Upper lobe of left lung (tissue), 6 donors: Measurements from ENCODE around the gene PKN2. TPM values are rescaled to one million over a fixed set of nuclear protein-coding genes. Genes with fewer than 3 reads are reported as not detected.
A peak's percentile ranks its signal among the peaks of the same experiment; 100 is the strongest.

Experiments
- ATAC-seq, 2 donors: fragments of 200-7000 bp; cut with Tn5 transposase; one replicate each; pipeline ENCODE4 v1.9.1; 2022; ENCODE audit warnings: mild to moderate bottlenecking in 2 of 2, moderate library complexity in 2 of 2; ENCODE audit not compliant: low FRiP score in 2 of 2
- DNase-seq, 2 donors: peaks; one replicate each; pipeline ENCODE4 v3.0.0-alpha.2; 2019 to 2020
- H3K27ac ChIP-seq, 4 donors: fragments of 200-600 bp; sonication (generic); one replicate each; pipeline ENCODE4 v1.5.1; 2016 to 2019
- H3K27me3 ChIP-seq, 4 donors: fragments of 200-600 bp; sonication (generic); one replicate each; pipeline ENCODE4 v1.5.1; 2017 to 2019
- H3K36me3 ChIP-seq, 4 donors: fragments of 200-600 bp; sonication (generic); one replicate each; pipeline ENCODE4 v1.5.1; 2016 to 2019
- H3K4me1 ChIP-seq, 4 donors: fragments of 200-600 bp; sonication (generic); one replicate each; pipeline ENCODE4 v1.5.1; 2018 to 2019
- H3K4me3 ChIP-seq, 4 donors: fragments of 200-600 bp; sonication (generic); one replicate each; pipeline ENCODE4 v1.5.1; 2017 to 2019; ENCODE audit warnings: mild to moderate bottlenecking in 2 of 4, moderate library complexity in 1 of 4
- H3K9me3 ChIP-seq, 4 donors: fragments of 200-600 bp; sonication (generic); one replicate each; pipeline ENCODE4 v1.5.1; 2018 to 2019
- CTCF ChIP-seq, 6 experiments: fragments of 450-650 bp in 4 of 6; fragments of 200-600 bp in 2 of 6; sonication (generic) in 2 of 6; IDR thresholded peaks; one replicate each; pipeline ENCODE4 v1.5.1; 2016 to 2019; ENCODE audit warnings: antibody characterized with exemption in 6 of 6
- EP300 ChIP-seq, 4 donors: sonication (generic); formaldehyde crosslinking; IDR thresholded peaks; one replicate each; pipeline ENCODE4 v1.5.1; 2017; ENCODE audit warnings: antibody characterized with exemption in 4 of 4, control low read depth in 2 of 4
- POLR2A ChIP-seq, 4 donors: fragments of 450-650 bp; IDR thresholded peaks; one replicate each; pipeline ENCODE4 v1.5.1; 2016 to 2017; ENCODE audit warnings: antibody characterized with exemption in 4 of 4, mild to moderate bottlenecking in 2 of 4
- POLR2AphosphoS5 ChIP-seq, 2 donors: sonication (generic); formaldehyde crosslinking; IDR thresholded peaks; one replicate each; pipeline ENCODE4 v1.5.1; 2017; ENCODE audit warnings: antibody characterized with exemption in 2 of 2
- WGBS, 2 donors: methylation state at CpG; one replicate each; pipeline ENCODE4 v1.1.5; 2017 to 2018; 5-methylcytosine and 5-hydroxymethylcytosine counted together
- total RNA-seq, 6 donors: library from RNA; depleted of rRNA in 4 of 6; stranded (reverse); fragments of >200 nt in 4 of 6; gene quantifications; one replicate each; pipeline versions ENCODE4 v1.1.0 to v1.2.1, GENCODE V29; 2016 to 2021
- donor health status: DM: no; HTN: no; CAD: no; lungs with moderate emphysema.
- donor health status: DM: no; HTN: yes; CAD: no; lungs with severe emphysema.

PKN2 gene
- total RNA-seq, 6 donors from 2014 or later, result 33.0 to 108 (median 37.6) TPM

DNA sequence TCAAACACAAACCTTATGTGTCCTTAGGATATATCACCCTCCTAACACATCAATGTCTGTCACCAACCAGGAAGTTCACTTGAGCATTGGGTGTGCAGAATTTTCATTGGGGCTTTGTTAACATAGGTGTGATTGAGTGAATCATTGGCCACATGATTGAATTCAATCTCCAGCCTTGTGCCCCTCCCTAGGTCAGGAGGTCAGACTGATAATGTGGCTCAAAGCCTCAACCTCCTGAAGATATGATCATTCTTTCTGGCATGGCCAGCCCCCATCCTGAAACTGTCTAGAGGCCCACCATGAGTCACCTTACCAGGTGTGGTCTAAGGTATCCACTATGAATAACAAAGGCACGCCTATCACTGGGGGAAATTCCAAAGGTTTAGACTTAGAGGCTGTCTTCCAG lies 90.1 kb downstream of the PKN2 start:
- no peak for TF ChIP-seq EP300 (IDR thresholded peaks at IDR 0.05)
- no peaks in the 10 kb centered on the region for H3K9me3 ChIP-seq
- H3K4me3 ChIP-seq, result no peak overlapping the region
- DNase-seq, result no peak
- H3K4me1 ChIP-seq, result no peaks in the 10 kb centered on the region
- H3K36me3 ChIP-seq, result peaks cover 5 to 77% (median 20%) of the 10 kb centered on the region in 4 donors
- no peak for ATAC-seq
- WGBS, 2 donors, result 79 to 100% methylated on average over 1 of the region's 1 CpG
- no peaks in the 10 kb centered on the region for H3K27me3 ChIP-seq
- no peak overlapping the region for H3K27ac ChIP-seq

DNA sequence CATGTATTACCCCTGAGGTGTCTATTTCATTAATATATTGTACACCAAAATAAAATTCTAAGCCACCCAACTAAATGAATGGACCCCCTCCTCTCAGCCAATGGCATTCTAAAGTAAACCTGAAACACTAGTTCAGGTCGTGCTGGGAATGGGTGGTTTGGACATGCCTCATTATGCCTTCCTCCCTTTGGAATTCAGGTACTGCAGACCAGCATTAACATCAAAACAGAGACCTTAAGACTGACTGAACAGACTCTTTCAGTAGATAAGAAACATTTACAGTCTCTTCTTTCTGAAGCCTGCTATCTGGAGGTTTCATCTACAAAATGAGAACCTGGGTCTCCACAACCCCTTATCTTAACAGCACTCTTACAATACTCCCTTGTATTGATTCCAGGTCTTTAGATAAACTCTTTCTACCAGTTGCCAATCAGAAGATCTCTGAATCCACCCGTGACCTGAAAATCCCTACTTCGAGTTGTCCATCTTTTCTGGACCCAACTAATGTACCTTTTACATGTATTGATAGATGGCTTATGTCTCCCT lies 93.6 kb downstream of the PKN2 start:
- no peaks in the 10 kb centered on the region for H3K4me1 ChIP-seq
- 86 to 94% methylated on average over 3 of the region's 3 CpGs for WGBS, 2 donors
- no peak for ATAC-seq
- TF ChIP-seq POLR2A (IDR thresholded peaks at IDR 0.05) (no peak), CTCF (IDR thresholded peaks at IDR 0.05) (no peak), POLR2AphosphoS5 (IDR thresholded peaks at IDR 0.05) (no peak), EP300 (IDR thresholded peaks at IDR 0.05) (no peak)
- H3K27me3 ChIP-seq, result no peaks in the 10 kb centered on the region
- no peaks in the 10 kb centered on the region for H3K9me3 ChIP-seq
- H3K36me3 ChIP-seq, result peaks cover 0 to 67% (median 9%) of the 10 kb centered on the region in 4 donors
- no peak overlapping the region for H3K27ac ChIP-seq
- no peak for DNase-seq
- H3K4me3 ChIP-seq, result no peak overlapping the region

DNA sequence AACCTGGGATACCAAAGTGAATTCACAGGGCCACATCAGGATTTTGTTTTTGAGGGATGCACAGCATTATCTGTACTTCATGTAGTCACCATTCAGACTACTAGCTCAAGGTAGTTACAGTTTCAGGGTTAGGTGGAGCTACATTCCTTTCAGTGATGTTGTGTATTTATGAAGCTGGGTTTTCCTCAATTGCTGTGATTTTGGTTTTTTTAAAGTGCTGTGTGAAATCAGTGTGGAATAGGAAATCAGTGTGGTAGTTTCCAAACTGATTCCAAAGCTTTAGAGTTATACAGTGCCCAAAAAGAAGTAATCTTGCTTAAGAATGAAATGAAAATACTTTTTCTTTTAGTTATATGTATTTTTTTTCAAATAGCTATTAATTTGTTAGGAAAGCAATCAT lies 95.8 kb downstream of the PKN2 start:
- no peak for TF ChIP-seq POLR2AphosphoS5 (IDR thresholded peaks at IDR 0.05)
- TF ChIP-seq EP300 (IDR thresholded peaks at IDR 0.05), result no peak
- TF ChIP-seq CTCF (IDR thresholded peaks at IDR 0.05), result no peak
- TF ChIP-seq POLR2A (IDR thresholded peaks at IDR 0.05), result no peak
- DNase-seq (no peak), ATAC-seq (no peak)
- Histone ChIP-seq H3K9me3 (no peaks in the 10 kb centered on the region), H3K4me3 (no peak overlapping the region), H3K36me3 (peaks cover 6 to 53% (median 8%) of the 10 kb centered on the region in 4 donors), H3K27me3 (no peaks in the 10 kb centered on the region), H3K27ac (no peak overlapping the region), H3K4me1 (no peaks in the 10 kb centered on the region)

DNA sequence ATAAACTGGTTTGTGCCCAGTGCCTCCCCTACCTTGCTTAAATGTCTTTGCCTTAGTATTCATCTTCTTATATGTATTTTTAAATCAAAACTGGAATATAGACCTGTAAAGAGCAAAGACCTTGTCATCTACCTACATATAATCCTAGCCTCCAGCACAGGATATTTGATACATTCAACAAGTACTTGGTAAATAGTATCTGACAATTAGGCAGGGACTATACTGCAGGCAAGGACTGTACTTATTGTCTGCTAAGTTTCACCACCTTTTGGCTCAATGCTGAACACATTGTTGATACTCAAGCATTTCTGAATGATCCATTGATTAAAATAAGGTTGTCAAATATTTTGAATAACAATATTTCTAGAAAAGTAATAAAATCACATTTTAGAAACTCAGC lies 96.4 kb downstream of the PKN2 start:
- Histone ChIP-seq H3K9me3 (no peaks in the 10 kb centered on the region), H3K4me3 (no peak overlapping the region), H3K4me1 (no peaks in the 10 kb centered on the region), H3K27me3 (no peaks in the 10 kb centered on the region), H3K36me3 (peaks cover 9 to 53% (median 11%) of the 10 kb centered on the region in 4 donors), H3K27ac (no peak overlapping the region)
- ATAC-seq, result no peak
- DNase-seq, result no peak
- TF ChIP-seq POLR2AphosphoS5 (IDR thresholded peaks at IDR 0.05) (no peak), POLR2A (IDR thresholded peaks at IDR 0.05) (no peak), CTCF (IDR thresholded peaks at IDR 0.05) (no peak), EP300 (IDR thresholded peaks at IDR 0.05) (no peak)

- H3K9me3 ChIP-seq, result no peaks in the 10 kb centered on the region
- WGBS, 2 donors, result 79 to 87% methylated on average over 2 of the region's 2 CpGs
- no peak overlapping the region for H3K4me3 ChIP-seq
- H3K36me3 ChIP-seq, result peaks cover 7 to 46% (median 13%) of the 10 kb centered on the region in 4 donors
- H3K27ac ChIP-seq, result no peak overlapping the region
- ATAC-seq (peak in 1 of 2 donors; percentile 54), DNase-seq (no peak)
- H3K4me1 ChIP-seq, result no peaks in the 10 kb centered on the region
- no peaks in the 10 kb centered on the region for H3K27me3 ChIP-seq
- TF ChIP-seq CTCF (IDR thresholded peaks at IDR 0.05) (no peak), POLR2A (IDR thresholded peaks at IDR 0.05) (no peak), EP300 (IDR thresholded peaks at IDR 0.05) (no peak), POLR2AphosphoS5 (IDR thresholded peaks at IDR 0.05) (no peak)
Observed at GRCh38 chr1:88783145-88783544, 99.1 kb downstream of the PKN2 start.
